Measurements from ENCODE around the gene KCTD13. TPM values are rescaled to one million over a fixed set of nuclear protein-coding genes. Genes with fewer than 3 reads are reported as not detected.

KCTD13 gene
- total RNA-seq, 1 experiment from 2014 or later: 18.3 TPM

GRCh38 chr16:29904947-29905346 lies 21.1 kb downstream of the KCTD13 start:
- H2BK120ac ChIP-seq (ENCODE audit: low read depth, low read length, poor library complexity, severe bottlenecking): no peak overlapping the region
- H4K20me1 ChIP-seq (ENCODE audit: control insufficient read depth, insufficient read depth, insufficient read length): no peaks in the 10 kb centered on the region
- no peak overlapping the region for H2AK5ac ChIP-seq (ENCODE audit: insufficient read length, low read length)
- H3K79me2 ChIP-seq (ENCODE audit: insufficient read depth, low read length): no peaks in the 10 kb centered on the region; the same call in 1 of the 2 replicates
- no peak overlapping the region for H3K18ac ChIP-seq (ENCODE audit: insufficient read length, low read depth, low read length)
- H3K79me1 ChIP-seq (ENCODE audit: insufficient read depth, low read depth, low read length, poor library complexity, severe bottlenecking): peaks cover 3% of the 10 kb centered on the region
- H2BK20ac ChIP-seq (ENCODE audit: low read depth, low read length, poor library complexity, severe bottlenecking): no peak overlapping the region
- no peak for DNase-seq
- peaks cover 12 to 18% of the 10 kb centered on the region in 2 experiments for H3K4me1 Mint-ChIP-seq
- H3K9ac ChIP-seq (ENCODE audit: extremely low read depth, insufficient read length, low read length): no peak overlapping the region
- H3K27ac Mint-ChIP-seq: peak overlapping the region in 2 of 3 experiments; percentile 24 to 48; a peak in 2 of 7 replicates
- WGBS (ENCODE audit: extremely low coverage, insufficient read length, low lambda C conversion rate): no CpG with 5 or more reads among the region's 7 CpGs
- H3K4me1 ChIP-seq (ENCODE audit: insufficient read depth, low read length): peaks cover 2% of the 10 kb centered on the region
- no peaks in the 10 kb centered on the region for H3K27me3 Mint-ChIP-seq (ENCODE audit: low read depth)
- peaks cover 13% of the 10 kb centered on the region for H3K23me2 ChIP-seq (ENCODE audit: insufficient read length, low read depth, low read length, poor library complexity, severe bottlenecking)
- TF ChIP-seq CTCF (conservative IDR thresholded peaks at IDR 0.05): no peak
- no peak overlapping the region for H4K91ac ChIP-seq (ENCODE audit: insufficient read length, low read depth, low read length)
- H3K23ac ChIP-seq (ENCODE audit: insufficient read length, low read depth, low read length): no peak overlapping the region
- no peak overlapping the region for H3K4me3 Mint-ChIP-seq
- H3K56ac ChIP-seq (ENCODE audit: insufficient read length, low read depth, low read length): no peak overlapping the region
- no peak overlapping the region for H4K5ac ChIP-seq (ENCODE audit: insufficient read length, low read depth, low read length)
- H3K27me3 ChIP-seq (ENCODE audit: insufficient read depth, low read length): no peaks in the 10 kb centered on the region
- H3K9me3 ChIP-seq (ENCODE audit: control insufficient read depth, low read depth, low read length): no peaks in the 10 kb centered on the region
- H3K4ac ChIP-seq (ENCODE audit: low read depth, low read length): no peak overlapping the region
- no peak overlapping the region for H2BK12ac ChIP-seq (ENCODE audit: insufficient read length, low read depth, low read length)
- H3T11ph ChIP-seq (ENCODE audit: low read length): no peak overlapping the region
- H3K4me2 ChIP-seq (ENCODE audit: insufficient read depth, insufficient read length, low read length): no peak overlapping the region
- H3K27ac ChIP-seq (ENCODE audit: insufficient read length, low read depth, low read length): no peak overlapping the region
- H3K36me3 Mint-ChIP-seq (ENCODE audit: insufficient read depth in 1 of 3, low read depth in 3 of 3): peaks cover 14 to 29% (median 21%) of the 10 kb centered on the region in 3 experiments; a peak in 6 of 7 replicates
- no peak overlapping the region for H2AFZ ChIP-seq (ENCODE audit: low read length)
- H2BK15ac ChIP-seq (ENCODE audit: low read depth, low read length): no peak overlapping the region
- H3K14ac ChIP-seq (ENCODE audit: insufficient read depth, low read length): no peak overlapping the region
- H3K9me3 Mint-ChIP-seq: no peaks in the 10 kb centered on the region
- H4K8ac ChIP-seq (replicated peaks; ENCODE audit: insufficient read length, low read depth, low read length): no peak overlapping the region
- H2BK5ac ChIP-seq (ENCODE audit: insufficient read length, low read length): no peak overlapping the region

All from H9 (cell line).